Ishikawa (cell line): ENCODE measurements around the gene PATL2.

Experiments
- CEBPB ChIP-seq: IDR thresholded peaks from 2 replicates; pipeline ENCODE4 v1.6.1; 2012
- CREB1 ChIP-seq: IDR thresholded peaks from 2 replicates; pipeline ENCODE4 v1.6.1; 2012; ENCODE audit warnings: low read depth
- EGR1 ChIP-seq: IDR thresholded peaks from 2 replicates; pipeline ENCODE4 v1.6.1; 2012
- EP300 ChIP-seq: IDR thresholded peaks from 2 replicates; pipeline ENCODE4 v1.6.1; 2012; ENCODE audit warnings: borderline replicate concordance
- FOXM1 ChIP-seq: IDR thresholded peaks from 2 replicates; pipeline ENCODE4 v1.6.1; 2012; ENCODE audit warnings: low read depth, borderline replicate concordance
- NFIC ChIP-seq: IDR thresholded peaks from 2 replicates; pipeline ENCODE4 v1.6.1; 2012
- RAD21 ChIP-seq: IDR thresholded peaks from 2 replicates; pipeline ENCODE4 v1.6.1; 2012; ENCODE audit warnings: low read depth
- TAF1 ChIP-seq: IDR thresholded peaks from 2 replicates; pipeline ENCODE4 v1.6.1; 2012; ENCODE audit warnings: low read depth, mild to moderate bottlenecking
- YY1 ChIP-seq: IDR thresholded peaks from 2 replicates; pipeline ENCODE4 v1.6.1; 2012; ENCODE audit warnings: low read depth
- ZBTB7A ChIP-seq: IDR thresholded peaks from 2 replicates; pipeline ENCODE4 v1.6.1; 2012; ENCODE audit warnings: low read depth
- TF ChIP-seq, protein P1 (sequence below): IDR thresholded peaks from 2 replicates; pipeline ENCODE4 v1.6.1; 2012
- TF ChIP-seq, protein P2 (sequence below): IDR thresholded peaks from 2 replicates; pipeline ENCODE4 v1.6.1; 2012
- TF ChIP-seq, protein P3 (sequence below): IDR thresholded peaks from 2 replicates; pipeline ENCODE4 v1.6.1; 2012; ENCODE audit warnings: low read depth, mild to moderate bottlenecking

DNA sequence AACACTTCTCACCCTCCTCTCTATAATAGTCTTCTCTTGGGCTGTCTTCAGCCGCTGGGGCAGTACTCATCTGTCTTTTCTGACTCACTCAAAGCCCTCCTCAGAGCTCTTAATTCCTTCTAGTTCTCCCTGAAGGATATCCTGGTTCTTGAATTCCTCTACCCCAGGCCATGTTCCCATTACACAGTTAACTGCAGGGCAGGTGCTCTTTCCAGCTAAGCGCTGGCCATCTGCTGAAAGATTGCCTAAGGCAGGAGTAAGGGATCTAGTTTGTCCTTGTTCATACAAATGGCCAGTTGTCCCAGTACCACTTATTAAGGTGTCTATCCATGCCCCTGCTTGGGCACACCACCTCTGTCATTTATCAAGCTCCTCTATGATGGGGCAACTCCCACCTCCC is 37.5 kb downstream of the PATL2 start:
- TF ChIP-seq, protein P1, sequence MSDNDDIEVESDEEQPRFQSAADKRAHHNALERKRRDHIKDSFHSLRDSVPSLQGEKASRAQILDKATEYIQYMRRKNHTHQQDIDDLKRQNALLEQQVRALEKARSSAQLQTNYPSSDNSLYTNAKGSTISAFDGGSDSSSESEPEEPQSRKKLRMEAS, result no peak
- no peak for TF ChIP-seq TAF1
- no peak for TF ChIP-seq RAD21
- TF ChIP-seq FOXM1, result no peak
- no peak for TF ChIP-seq EP300
- no peak for TF ChIP-seq EGR1
- TF ChIP-seq CEBPB, result no peak
- TF ChIP-seq NFIC, result no peak
- TF ChIP-seq CREB1, result no peak
- TF ChIP-seq, protein P2, sequence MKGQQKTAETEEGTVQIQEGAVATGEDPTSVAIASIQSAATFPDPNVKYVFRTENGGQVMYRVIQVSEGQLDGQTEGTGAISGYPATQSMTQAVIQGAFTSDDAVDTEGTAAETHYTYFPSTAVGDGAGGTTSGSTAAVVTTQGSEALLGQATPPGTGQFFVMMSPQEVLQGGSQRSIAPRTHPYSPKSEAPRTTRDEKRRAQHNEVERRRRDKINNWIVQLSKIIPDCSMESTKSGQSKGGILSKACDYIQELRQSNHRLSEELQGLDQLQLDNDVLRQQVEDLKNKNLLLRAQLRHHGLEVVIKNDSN, result no peak
- no peak for TF ChIP-seq YY1
- no peak for TF ChIP-seq ZBTB7A
- TF ChIP-seq, protein P3, sequence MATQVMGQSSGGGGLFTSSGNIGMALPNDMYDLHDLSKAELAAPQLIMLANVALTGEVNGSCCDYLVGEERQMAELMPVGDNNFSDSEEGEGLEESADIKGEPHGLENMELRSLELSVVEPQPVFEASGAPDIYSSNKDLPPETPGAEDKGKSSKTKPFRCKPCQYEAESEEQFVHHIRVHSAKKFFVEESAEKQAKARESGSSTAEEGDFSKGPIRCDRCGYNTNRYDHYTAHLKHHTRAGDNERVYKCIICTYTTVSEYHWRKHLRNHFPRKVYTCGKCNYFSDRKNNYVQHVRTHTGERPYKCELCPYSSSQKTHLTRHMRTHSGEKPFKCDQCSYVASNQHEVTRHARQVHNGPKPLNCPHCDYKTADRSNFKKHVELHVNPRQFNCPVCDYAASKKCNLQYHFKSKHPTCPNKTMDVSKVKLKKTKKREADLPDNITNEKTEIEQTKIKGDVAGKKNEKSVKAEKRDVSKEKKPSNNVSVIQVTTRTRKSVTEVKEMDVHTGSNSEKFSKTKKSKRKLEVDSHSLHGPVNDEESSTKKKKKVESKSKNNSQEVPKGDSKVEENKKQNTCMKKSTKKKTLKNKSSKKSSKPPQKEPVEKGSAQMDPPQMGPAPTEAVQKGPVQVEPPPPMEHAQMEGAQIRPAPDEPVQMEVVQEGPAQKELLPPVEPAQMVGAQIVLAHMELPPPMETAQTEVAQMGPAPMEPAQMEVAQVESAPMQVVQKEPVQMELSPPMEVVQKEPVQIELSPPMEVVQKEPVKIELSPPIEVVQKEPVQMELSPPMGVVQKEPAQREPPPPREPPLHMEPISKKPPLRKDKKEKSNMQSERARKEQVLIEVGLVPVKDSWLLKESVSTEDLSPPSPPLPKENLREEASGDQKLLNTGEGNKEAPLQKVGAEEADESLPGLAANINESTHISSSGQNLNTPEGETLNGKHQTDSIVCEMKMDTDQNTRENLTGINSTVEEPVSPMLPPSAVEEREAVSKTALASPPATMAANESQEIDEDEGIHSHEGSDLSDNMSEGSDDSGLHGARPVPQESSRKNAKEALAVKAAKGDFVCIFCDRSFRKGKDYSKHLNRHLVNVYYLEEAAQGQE, result no peak
